HG03457 (cell line): ENCODE results near the gene RAB11FIP2.

ENCODE experiments used
- ATAC-seq: cut with Tn5 transposase; IDR thresholded peaks from one replicate; pipeline ENCODE4 v1.9.1; 2021; ENCODE audit warnings: moderate number of reproducible peaks; ENCODE audit not compliant: unreplicated experiment

The RAB11FIP2 gene

GRCh38 chr10:118035354-118036005 is 11.3 kb downstream of the RAB11FIP2 start:
- ATAC-seq: no peak

GRCh38 chr10:118034791-118035261 is 11.9 kb downstream of the RAB11FIP2 start:
- ATAC-seq: no peak

GRCh38 chr10:118033905-118034304 is 12.8 kb downstream of the RAB11FIP2 start:
- ATAC-seq: no peak

GRCh38 chr10:118032564-118032963 is 14.2 kb downstream of the RAB11FIP2 start:
- ATAC-seq: no peak

GRCh38 chr10:118031351-118032075 is 15.2 kb downstream of the RAB11FIP2 start:
- no peak for ATAC-seq

- peak; percentile 91 for ATAC-seq
Observed at GRCh38 chr10:118028619-118029018, 18.1 kb downstream of the RAB11FIP2 start.

GRCh38 chr10:118027397-118027796 is 19.3 kb downstream of the RAB11FIP2 start:
- ATAC-seq: no peak

- no peak for ATAC-seq
Observed at GRCh38 chr10:118026936-118027335, 19.8 kb downstream of the RAB11FIP2 start.

GRCh38 chr10:118020365-118020764 is 26.4 kb downstream of the RAB11FIP2 start:
- no peak for ATAC-seq

GRCh38 chr10:118017850-118018249 is 28.9 kb downstream of the RAB11FIP2 start:
- ATAC-seq: no peak

GRCh38 chr10:118017071-118017740 is 29.5 kb downstream of the RAB11FIP2 start:
- no peak for ATAC-seq

GRCh38 chr10:118012952-118013525 is 33.7 kb downstream of the RAB11FIP2 start:
- no peak for ATAC-seq

GRCh38 chr10:118007773-118008172 is 39.0 kb downstream of the RAB11FIP2 start:
- no peak for ATAC-seq

GRCh38 chr10:118003126-118003525 is 43.6 kb downstream of the RAB11FIP2 start:
- ATAC-seq: no peak

GRCh38 chr10:118002581-118002980 is 44.2 kb downstream of the RAB11FIP2 start:
- no peak for ATAC-seq

- ATAC-seq: no peak
Observed at GRCh38 chr10:117997673-117998072, 49.1 kb downstream of the RAB11FIP2 start.

- ATAC-seq: no peak
Observed at GRCh38 chr10:117996709-117997108, 50.0 kb downstream of the RAB11FIP2 start.

- ATAC-seq: no peak
Observed at GRCh38 chr10:117994771-117995170, 52.0 kb downstream of the RAB11FIP2 start.

GRCh38 chr10:117993166-117993565 is 53.6 kb downstream of the RAB11FIP2 start:
- ATAC-seq: no peak

- no peak for ATAC-seq
Observed at GRCh38 chr10:117991701-117992100, 55.0 kb downstream of the RAB11FIP2 start.

GRCh38 chr10:117989962-117990361 is 56.8 kb downstream of the RAB11FIP2 start:
- ATAC-seq: no peak
